AG08396 (cell line): ENCODE data around the gene TSEN54.

Source experiments
- DNase-seq: peaks from one replicate; pipeline ENCODE4 v3.0.0; 2012; ENCODE audit warnings: low spot score, mixed read lengths

The TSEN54 gene

DNA sequence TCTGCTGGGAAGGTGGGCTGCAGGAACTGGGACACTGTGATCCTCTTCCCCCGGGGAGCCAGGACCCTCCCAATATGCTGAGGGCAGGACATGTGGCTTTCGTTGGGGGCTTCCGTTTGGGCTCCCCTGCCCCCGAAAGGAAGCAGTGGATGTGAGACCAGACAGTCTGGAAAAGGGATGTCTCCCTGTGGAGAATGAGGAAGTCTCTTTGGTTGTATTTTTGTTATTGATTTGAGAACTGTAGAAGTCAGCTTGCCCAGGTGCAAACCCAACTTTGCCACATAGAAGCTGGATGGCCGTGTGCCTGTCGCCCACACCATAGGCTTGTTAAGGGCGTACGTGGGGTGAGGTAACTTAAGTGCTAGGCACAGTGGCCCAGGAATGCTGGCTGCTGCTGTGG is 27.9 kb downstream of the TSEN54 start:
- DNase-seq, result no peak

DNA sequence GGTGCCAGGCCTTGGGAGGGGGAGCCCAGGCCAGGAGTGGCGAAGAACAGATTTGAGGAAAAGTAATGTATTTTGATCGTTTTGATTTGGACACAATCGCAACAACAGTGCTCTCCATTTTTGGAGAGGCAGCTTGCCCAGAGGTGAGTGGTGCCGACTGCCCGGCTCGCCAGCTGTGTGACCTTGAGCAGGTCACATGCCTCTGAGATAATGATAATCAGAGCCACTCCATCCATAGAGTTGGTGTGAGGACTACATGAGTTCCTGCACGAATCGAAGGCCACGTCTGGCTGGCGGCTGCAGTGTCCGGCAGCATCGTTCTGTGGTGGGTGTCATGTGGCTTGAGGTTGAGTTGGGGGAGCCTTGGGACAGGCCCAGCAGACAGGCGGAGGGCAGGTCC is 29.9 kb downstream of the TSEN54 start:
- DNase-seq, result no peak

DNA sequence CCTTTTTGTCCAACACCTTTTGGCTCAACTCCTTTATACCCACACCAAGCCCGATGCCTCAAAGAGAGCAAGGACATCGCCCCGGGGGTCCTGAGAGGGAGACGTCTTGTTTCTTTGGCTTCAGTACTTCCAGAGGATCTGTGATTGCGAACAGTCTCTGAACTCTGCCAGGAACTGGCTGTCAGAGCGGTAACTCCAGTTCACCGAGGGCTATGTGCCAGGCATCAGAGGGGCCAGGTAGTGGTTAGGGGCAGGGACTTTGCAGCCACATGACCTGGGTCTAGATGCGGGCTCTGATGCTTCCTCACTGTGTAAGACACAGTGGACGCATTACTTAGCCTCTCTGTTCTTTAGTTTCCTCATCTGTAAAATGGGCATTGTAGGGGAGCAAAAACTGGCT is 30.8 kb downstream of the TSEN54 start:
- DNase-seq, result no peak

DNA sequence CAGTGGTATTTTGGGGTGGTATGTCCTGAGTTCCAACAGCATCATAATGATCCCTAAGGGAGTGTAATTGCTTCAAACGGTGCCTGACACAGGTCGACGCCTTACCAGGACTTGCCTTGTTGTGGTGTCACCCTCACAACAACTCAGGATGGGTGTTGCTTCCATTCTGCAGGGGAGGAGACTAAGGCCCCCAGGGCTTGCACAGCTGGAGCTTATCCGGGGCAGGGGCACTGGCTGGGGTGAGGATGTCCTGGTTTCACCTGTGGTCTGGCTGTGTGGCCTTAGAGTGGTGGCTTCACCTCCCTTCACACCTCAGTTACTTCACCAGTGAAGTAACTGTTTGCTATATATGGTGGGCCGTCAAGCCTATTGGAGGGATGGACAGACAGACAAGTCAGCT is 32.5 kb downstream of the TSEN54 start:
- DNase-seq, result no peak

DNA sequence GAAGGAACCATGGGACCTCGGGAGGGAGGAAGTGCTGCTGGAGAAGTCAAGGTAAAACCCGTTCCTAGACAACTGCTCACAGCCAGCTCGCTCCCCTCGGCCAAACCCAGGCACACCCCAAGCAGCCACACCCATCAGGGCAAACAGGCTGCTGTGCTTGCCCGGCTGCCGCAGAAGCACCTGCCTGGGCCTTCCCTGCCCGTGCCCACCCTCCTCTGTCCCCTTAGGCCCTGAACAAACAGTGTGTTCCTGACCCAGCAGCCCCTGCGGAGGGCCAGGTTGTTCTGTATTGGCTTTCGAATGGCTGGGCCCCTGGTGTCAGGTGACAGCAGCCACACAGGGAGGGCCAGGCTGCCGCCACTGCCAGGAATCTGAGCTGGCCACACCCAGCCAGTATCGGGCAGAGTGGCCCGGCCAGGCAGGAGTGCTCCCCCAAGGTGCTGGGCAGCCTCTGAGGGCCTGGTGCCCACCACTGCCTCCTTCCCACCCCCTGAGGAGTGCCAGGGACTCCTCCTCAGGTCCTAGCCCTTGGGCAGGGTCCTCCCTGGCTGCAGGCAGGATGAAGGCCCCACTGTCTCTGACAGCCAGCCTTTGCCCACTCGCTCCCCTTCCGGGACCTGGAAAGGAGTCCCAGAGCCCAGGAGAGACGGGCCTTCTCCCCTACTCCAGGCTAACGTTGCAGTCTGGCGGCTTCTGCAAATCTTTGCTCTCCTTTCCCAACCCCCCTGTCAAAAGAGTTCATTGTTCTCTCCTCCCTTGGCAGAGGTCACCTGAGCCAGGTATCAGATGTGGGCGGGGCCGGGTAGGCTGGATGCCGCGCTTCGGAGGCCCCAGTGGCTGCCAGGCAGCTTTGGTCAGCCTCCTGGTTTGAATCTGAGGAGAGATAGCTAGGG is 33.2 kb downstream of the TSEN54 start:
- DNase-seq, result no peak

DNA sequence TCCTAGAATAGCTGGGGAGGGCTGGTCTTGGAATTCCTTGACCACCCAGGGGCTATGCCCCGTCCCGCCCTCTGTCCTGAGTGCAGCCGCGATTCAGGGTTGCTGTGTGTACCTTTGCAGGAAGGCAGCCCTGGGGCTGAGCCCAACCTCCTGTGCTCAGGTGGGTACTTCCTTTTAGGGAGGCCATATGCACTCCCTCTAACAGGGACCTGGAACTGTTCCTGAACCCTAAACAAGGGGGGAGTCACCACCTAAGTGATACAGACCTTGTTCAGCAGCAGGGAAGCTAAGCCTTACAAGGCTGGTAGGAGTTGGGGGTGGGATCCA is 33.8 kb downstream of the TSEN54 start:
- DNase-seq, result no peak

DNA sequence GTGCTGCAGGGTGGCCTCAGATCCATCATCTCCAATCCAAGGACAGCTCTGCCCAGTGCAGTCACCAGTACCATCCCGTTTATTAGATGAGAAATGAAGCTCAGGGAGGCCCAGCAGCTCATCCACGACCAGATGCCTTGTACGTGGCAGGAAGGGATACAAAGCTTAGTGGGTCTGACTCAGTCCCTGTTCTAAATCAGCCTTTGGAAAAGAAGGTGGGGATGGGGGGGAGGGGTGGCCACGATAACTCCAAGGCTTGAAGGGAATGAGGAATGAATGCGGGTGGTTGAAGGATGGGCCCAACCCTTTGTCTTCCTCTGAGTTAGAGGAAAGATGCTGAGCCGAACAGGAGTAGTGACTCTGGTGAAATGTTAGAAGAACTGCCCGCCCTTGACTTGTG is 34.9 kb downstream of the TSEN54 start:
- no peak for DNase-seq

DNA sequence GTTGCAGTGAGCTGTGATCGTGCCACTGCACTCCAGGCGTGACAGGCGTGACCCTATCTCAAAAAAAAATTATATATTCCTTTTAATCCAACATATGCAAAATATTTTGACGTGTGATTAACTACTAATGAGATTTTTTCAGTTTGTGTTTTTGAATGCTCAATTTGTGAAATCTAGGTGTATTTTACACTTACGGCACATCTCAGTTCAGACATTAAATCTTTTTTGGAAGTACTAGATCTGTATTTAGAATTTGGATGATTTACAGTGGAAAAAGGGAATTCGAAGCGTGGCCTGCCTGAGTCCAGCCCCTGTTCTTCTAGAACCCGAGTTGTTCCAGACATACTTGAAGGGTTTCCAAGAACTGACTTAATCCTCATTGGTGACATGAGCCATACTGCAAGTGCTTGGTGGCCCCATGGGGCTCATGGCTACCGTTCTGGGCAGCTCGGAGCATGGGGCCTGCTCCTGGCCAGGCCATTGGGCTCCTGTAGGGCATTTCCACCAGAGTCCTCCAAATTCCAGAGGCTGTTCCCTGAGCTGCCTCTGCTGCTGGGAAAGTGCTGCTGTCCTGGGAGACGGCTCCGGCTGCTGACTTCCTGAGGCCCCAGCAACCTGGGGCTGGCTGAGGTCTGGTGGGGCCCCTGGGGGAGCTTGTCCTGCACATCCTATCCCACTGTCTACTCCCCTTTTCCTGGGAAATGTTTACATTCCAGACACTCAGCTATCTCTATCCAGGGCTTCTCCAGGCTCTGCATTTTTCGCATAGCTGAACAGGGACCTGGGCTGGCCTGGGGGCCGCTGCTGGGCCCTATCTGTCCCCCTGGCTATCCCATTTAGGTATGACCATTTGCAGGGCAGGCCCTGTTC is 36.3 kb downstream of the TSEN54 start:
- DNase-seq, result no peak

DNA sequence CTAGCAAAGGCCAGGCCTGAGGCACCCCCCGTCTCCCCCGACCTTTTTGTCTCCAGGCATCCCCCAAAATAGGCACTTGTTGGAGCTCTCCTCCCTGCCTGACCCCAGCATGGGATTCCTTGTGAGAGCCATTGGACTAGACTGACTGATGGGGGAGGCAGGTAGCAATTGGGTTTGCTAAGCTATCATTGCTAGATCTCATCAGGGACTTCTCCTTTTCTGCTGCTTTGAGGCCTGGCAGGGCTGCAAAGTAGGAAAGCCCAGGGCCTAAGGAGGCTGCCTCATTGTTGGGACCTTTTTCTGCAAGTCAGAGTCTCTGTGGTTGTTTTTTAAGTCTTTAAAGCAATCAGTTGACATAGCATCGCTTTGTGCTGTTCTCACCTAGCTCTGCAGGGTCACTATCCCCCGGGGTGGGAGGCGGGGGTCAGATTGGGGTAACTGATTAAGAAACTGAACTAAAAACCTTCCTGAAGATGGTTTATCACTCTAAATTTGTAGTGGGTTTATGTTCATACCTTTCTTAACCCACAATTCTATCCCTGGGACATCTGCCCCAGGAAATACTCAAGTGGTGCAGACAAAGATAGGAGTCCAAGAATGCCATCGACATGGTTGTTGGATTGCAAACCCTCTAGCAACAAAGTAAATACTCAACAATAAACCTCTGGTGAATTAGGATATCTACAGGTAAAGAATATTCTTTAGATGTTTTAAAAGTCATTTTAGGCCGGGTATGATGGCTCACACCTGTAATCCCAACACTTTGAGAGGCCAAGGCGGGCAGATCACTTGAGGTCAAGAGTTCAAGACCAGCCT is 37.2 kb downstream of the TSEN54 start:
- DNase-seq, result no peak

DNA sequence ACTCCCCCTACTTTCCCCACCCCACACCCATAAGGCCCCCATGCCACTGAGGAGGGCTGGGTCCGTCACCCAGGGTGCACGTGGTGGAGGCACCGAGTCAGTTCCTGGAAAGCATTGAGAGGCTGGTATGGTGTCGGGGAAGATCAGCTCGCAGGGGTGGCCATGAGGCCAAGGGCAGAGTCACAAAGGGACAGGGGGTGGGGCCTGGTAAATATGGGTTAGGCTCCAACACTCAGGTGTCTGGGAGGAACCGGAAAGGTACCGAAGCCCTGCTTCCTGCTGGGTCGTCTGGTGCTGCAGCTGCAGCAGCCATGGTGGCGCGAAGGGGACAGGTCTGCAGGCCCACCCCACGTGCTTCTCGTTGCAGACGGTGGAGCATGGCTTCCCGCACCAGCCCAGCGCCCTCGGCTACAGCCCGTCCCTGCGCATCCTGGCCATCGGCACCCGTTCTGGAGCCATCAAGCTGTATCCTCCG is 39.4 kb downstream of the TSEN54 start:
- DNase-seq, result no peak

DNA sequence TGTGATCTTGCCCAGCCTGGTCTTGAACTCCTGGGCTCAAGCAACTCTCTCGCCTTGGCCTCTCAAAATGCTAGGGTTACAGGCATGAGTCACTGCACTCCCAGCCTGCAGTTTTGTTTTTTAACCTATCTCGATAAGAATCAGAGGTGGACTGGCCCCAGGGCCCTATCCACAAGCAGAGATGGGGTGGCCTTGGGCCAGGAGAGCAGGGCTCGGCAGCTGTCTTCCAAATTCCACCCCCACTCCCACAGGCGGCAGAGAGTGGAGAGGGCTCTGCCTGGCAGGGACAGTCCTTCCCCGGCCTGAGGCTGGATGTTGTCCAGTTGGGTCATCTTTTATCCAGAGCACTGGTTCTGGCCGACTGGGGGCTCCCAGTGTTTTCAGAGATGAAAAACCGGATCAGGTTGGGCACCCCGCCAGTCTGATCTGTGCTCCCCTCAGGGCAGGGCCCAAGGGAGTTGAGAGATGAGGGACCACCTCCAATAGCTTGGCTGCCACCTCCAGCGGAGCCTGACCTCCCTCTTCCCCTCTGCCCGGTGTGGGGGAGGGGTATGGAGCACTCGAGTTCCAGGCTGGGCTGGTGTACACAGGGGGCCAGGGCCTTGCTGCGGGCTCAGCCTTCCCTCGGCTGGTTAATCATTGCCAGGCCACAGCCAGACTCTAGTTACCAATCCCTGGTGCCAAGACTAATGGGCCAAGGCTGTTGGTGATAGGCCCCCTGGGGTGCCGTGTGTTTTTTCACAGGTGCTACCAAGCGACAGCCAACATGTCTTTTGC is 40.9 kb downstream of the TSEN54 start:
- DNase-seq, result peak; percentile 57

DNA sequence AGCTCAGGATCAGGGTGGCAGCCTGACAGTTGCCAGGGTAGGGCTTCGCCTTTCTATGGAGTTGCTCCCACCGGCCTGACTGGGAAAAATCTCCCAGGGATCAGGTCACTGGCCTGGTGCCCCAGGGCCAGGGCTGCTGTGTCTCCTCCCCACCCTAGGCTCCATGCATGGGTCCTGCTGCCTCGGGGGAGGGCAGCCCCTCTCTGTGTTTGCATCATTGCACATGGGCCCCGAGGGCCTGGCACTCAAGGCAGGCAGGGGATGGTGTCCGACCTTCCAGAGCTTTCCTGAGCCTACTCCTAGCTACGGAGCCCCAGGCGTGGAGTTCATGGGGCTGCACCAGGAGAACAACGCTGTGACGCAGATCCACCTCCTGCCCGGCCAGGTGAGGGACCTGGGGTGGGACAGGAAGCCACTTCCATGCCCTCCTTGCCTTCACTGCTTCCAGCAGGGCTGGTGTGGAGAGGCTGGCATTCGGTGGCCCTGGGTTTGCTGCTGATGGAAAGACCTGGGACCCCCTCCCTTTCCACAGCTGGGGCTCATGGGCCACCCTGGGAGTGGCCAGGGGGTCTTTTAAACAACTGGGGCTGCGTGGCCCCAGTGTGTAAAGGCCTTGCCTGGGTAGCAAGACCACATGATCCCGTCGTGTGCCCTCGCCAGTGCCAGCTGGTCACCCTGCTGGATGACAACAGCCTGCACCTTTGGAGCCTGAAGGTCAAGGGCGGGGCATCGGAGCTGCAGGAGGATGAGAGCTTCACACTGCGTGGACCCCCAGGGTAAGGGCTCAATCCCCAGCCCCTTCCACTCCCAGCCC is 41.7 kb downstream of the TSEN54 start:
- no peak for DNase-seq

DNA sequence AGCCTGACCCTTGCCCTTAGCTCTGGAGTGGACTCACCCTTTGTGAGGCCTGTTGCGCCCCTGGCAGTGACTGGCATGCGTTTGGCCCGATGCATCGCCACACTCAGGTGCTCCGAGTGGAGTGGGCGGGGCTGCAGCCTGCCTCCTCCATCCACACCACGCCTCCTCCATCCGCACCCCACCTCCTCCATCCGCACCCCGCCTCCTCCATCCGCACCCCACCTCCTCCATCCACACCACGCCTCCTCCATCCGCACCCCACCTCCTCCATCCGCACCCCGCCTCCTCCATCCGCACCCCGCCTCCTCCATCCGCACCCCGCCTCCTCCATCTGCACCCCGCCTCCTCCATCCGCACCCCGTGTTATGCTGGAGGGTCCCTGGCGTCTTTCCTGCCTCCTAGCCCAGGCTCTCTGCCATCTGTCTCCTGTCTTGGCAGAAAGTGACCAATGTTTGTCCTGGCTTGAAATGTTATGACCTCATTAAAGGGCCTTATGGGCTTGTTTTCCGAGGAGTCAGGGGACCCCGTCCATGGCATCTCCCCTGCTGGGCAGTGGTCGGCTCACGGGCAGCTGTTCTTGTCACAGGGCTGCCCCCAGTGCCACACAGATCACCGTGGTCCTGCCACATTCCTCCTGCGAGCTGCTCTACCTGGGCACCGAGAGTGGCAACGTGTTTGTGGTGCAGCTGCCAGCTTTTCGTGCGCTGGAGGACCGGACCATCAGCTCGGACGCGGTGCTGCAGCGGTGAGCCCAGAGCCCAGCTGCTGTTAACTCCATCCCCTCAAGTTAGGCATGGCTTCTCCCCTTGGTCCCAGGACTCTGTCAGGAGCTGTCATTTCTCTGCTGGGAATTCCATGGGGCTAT is 42.6 kb downstream of the TSEN54 start:
- DNase-seq, result no peak

DNA sequence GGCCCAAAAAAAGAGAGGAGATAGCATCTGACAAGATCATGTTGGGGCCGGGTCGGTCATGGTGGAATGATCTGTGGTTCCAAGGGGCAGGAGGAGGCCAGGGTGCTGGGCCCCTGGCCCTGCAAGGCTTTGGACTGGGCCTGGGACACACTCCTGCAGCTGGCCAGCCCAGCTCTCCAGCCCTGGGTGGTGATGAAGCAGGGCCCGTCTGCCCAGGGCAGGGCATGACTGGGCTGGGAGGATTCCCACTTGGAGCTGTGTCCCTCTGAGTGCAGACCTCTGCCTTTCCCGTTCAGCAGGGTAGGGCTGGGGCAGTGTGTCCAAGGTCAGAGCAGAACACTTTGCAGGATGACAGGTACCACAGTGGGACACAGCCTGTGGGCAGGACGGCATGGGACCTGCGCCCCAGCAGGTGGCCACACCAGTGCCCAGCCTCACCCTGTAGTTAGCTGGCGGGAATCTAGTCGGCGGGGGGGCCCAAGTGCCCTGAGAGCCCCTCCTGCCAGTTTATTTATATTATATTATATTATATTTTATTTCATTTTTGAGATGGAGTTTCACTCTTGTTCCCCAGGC is 43.7 kb downstream of the TSEN54 start:
- DNase-seq, result no peak

DNA sequence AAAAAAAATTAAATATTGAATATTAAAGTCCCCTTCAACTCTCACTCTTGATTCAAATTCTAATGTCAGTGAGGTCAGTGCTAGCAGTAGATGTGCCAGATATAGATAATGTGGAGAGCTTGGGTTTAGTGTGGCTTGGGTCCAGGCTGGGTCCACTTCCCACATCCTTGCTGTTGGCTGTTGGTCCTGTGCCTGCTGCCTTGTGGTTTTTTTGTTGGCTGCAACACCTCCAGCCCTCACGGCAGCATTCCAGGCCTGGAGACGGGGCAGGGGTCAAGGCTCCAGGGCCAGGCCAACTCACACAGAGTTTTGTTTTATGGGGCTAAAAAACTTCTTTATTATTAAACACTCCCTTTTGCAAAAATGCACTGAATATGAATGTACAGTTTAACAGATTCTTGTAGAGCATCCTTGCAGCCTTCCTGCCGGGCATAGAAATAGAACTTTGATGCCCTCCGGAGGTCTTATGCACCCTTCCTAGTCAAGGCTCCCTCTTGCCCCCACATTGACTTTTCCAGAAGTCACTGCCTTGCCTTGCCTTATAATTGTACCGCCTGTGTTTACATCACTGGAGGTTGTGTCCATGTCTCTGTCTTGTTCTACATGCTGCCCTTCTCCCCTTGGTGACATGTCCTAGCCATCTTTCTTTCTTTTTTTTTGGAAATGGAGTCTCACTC is 45.7 kb downstream of the TSEN54 start:
- peak; percentile 75 for DNase-seq

DNA sequence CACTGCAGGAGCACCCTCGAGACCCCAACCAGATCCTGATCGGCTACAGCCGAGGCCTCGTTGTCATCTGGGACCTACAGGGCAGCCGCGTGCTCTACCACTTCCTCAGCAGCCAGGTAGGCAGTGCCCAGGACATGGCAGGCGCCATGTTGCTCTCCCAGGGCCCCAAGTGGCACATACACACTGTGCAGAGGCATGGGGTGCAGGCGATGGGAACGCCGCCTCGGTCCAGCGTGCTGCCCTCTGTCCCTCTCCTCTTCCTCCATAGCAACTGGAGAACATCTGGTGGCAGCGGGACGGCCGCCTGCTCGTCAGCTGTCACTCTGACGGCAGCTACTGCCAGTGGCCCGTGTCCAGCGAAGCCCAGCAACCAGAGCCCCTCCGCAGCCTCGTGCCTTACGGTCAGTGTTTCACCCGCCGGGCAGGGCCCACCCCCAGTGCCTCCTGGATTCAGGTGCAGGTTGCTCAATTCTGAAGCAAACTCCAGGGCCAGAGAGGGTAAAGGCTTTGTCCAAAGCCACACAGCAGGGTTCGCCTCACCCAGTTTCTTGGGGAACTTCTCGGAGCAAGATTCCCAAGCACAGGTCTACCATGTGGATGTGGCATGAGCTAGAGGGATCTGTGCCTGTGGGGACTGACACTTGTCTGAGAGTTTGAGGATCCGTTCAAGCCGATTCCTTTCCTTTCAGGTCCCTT is 46.9 kb downstream of the TSEN54 start:
- DNase-seq, result no peak

DNA sequence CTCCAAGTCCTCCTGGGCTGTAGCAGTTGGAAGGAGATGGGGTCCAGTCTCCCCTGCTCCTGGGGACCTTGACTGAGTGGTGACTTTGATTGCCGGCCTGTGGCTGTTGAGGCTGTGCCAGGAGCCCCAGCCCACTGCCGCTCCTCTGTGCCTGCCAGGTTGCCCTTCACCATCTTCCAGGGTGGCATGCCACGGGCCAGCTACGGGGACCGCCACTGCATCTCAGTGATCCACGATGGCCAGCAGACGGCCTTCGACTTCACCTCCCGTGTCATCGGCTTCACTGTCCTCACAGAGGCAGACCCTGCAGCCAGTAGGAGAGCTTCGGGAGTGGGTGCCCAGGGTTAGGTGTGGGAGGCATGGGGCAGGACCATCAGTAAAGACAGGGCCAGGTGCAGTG is 47.9 kb downstream of the TSEN54 start:
- DNase-seq, result no peak

DNA sequence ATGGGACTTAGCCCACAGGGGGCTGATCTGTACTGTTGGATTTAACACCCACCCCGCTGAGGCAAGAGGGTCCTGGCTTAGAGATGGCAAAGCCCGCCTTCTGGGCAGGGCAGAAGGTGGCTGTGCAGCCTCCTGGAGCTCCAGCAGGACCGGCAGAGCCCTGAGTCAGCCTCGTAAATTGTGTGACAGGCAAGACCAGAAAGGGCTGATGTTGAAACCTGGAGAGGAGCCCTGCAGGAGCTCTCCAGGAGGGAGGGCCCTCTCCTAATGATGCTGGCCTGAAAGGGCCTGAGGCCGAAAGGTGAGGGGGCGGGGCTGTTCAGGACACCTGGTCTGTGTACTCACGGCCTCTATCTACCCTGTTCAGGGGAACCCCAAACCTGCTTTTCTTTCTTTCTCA is 48.7 kb downstream of the TSEN54 start:
- peak; percentile 55 for DNase-seq
